Kidney epithelial cell (primary cell): Measurements from ENCODE around the gene ALK. TPM values are rescaled to one million over a fixed set of nuclear protein-coding genes. Genes with fewer than 3 reads are reported as not detected.

ENCODE experiments used
- DNase-seq: peaks from one replicate; pipeline ENCODE4 v3.0.0-alpha.2; 2010; ENCODE audit warnings: low read depth
- H3K27me3 ChIP-seq: 2 replicates; pipeline ENCODE4 v1.6.0; 2011; ENCODE audit warnings: low read length; ENCODE audit not compliant: control insufficient read depth, insufficient read depth
- H3K36me3 ChIP-seq: 2 replicates; pipeline ENCODE4 v1.5.1; 2011; ENCODE audit warnings: low read length; ENCODE audit not compliant: control insufficient read depth, insufficient read depth
- H3K4me3 ChIP-seq: 2 replicates; pipeline ENCODE4 v1.5.1; 2011; ENCODE audit warnings: low read depth, mild to moderate bottlenecking, control low read depth, low read length
- CTCF ChIP-seq: IDR thresholded peaks from 2 replicates; pipeline ENCODE4 v1.5.1; 2011; ENCODE audit warnings: mild to moderate bottlenecking, moderate library complexity, low read length, control low read depth, inconsistent platforms; ENCODE audit not compliant: insufficient read depth, poor library complexity, severe bottlenecking
- total RNA-seq: library from RNA; depleted of rRNA; stranded (reverse); fragments of >200 nt; gene quantifications from 2 replicates; pipeline ENCODE4 v1.2.3, GENCODE V29; 2015

Gene ALK
- total RNA-seq, 1 donor from 2014 or later: not detected

GRCh38 chr2:29518010-29518409, 403.4 kb downstream of the ALK start:
- no peak overlapping the region for H3K4me3 ChIP-seq
- H3K36me3 ChIP-seq: no peaks in the 10 kb centered on the region
- no peak for DNase-seq
- no peaks in the 10 kb centered on the region for H3K27me3 ChIP-seq
- TF ChIP-seq CTCF: no peak

- TF ChIP-seq CTCF: no peak
- no peak for DNase-seq
- no peaks in the 10 kb centered on the region for H3K27me3 ChIP-seq
- H3K36me3 ChIP-seq: no peaks in the 10 kb centered on the region
- H3K4me3 ChIP-seq: no peak overlapping the region
These were observed 404.0 kb downstream of the ALK start for GRCh38 chr2:29517413-29517812.

- Histone ChIP-seq H3K36me3 (no peaks in the 10 kb centered on the region), H3K4me3 (no peak overlapping the region), H3K27me3 (no peaks in the 10 kb centered on the region)
- no peak for TF ChIP-seq CTCF
- DNase-seq: no peak
These were observed 404.6 kb downstream of the ALK start for GRCh38 chr2:29516767-29517166.

- Histone ChIP-seq H3K36me3 (no peaks in the 10 kb centered on the region), H3K4me3 (no peak overlapping the region), H3K27me3 (no peaks in the 10 kb centered on the region)
- no peak for TF ChIP-seq CTCF
- no peak for DNase-seq
These were observed 411.5 kb downstream of the ALK start for GRCh38 chr2:29509878-29510277.

GRCh38 chr2:29509397-29509796, 412.0 kb downstream of the ALK start:
- Histone ChIP-seq H3K4me3 (no peak overlapping the region), H3K36me3 (no peaks in the 10 kb centered on the region), H3K27me3 (no peaks in the 10 kb centered on the region)
- no peak for DNase-seq
- TF ChIP-seq CTCF: no peak

- no peaks in the 10 kb centered on the region for H3K27me3 ChIP-seq
- no peak for TF ChIP-seq CTCF
- H3K4me3 ChIP-seq: no peak overlapping the region
- DNase-seq: no peak
- no peaks in the 10 kb centered on the region for H3K36me3 ChIP-seq
These were observed 416.6 kb downstream of the ALK start for GRCh38 chr2:29504746-29505145.
